Liver (tissue), 9 donors: ENCODE data around the gene OR10H3. TPM values are rescaled to one million over a fixed set of nuclear protein-coding genes. Genes with fewer than 3 reads are reported as not detected.

Source experiments
- DNase-seq: peaks from one replicate; pipeline ENCODE4 v3.0.0-alpha.2; 2017; ENCODE audit warnings: low spot score
- H3K27ac ChIP-seq, 2 donors: one replicate each; pipeline ENCODE4 v1.7.0; 2013; ENCODE audit warnings: inconsistent platforms in 2 of 2, low read length in 2 of 2, control low read depth in 1 of 2, low read depth in 1 of 2, mild to moderate bottlenecking in 1 of 2
- H3K27me3 ChIP-seq, 4 donors: one replicate each; pipeline versions ENCODE4 v1.6.1 to v1.7.0; 2013; ENCODE audit warnings: low read length in 3 of 4, inconsistent platforms in 1 of 4, mild to moderate bottlenecking in 1 of 4, moderate library complexity in 1 of 4; ENCODE audit not compliant: control insufficient read depth in 4 of 4, insufficient read depth in 4 of 4
- H3K36me3 ChIP-seq, 4 donors: one replicate each; pipeline versions ENCODE4 v1.6.1 to v1.7.0; 2013; ENCODE audit warnings: low read length in 3 of 4, mild to moderate bottlenecking in 3 of 4, low read depth in 1 of 4, moderate library complexity in 1 of 4; ENCODE audit not compliant: control insufficient read depth in 4 of 4, insufficient read depth in 3 of 4
- H3K4me1 ChIP-seq, 4 donors: one replicate each; pipeline versions ENCODE4 v1.6.1 to v1.7.0; 2013; ENCODE audit warnings: low read length in 3 of 4, mild to moderate bottlenecking in 3 of 4, moderate library complexity in 1 of 4; ENCODE audit not compliant: control insufficient read depth in 4 of 4, insufficient read depth in 4 of 4
- H3K4me3 ChIP-seq, 3 donors: one replicate each; pipeline versions ENCODE4 v1.6.1 to v1.7.0; 2013; ENCODE audit warnings: low read length in 3 of 3, control low read depth in 1 of 3, low read depth in 1 of 3, mild to moderate bottlenecking in 1 of 3
- H3K9ac ChIP-seq, 2 donors: one replicate each; pipeline ENCODE4 v1.7.0; 2013; ENCODE audit warnings: low read length in 2 of 2, mild to moderate bottlenecking in 2 of 2, moderate library complexity in 2 of 2, control low read depth in 1 of 2, low read depth in 1 of 2
- H3K9me3 ChIP-seq, 4 donors: one replicate each; pipeline versions ENCODE4 v1.6.1 to v1.7.0; 2013; ENCODE audit warnings: low read length in 3 of 4; ENCODE audit not compliant: control insufficient read depth in 4 of 4
- CTCF ChIP-seq: fragments of 150-350 bp; IDR thresholded peaks from 2 replicates; pipeline ENCODE4 v1.5.1; 2017; ENCODE audit warnings: improper control_type of control experiment, low read depth, low read length; ENCODE audit not compliant: missing input control
- EGR1 ChIP-seq, 2 donors: IDR thresholded peaks; 2 replicates each; pipeline ENCODE4 v1.6.1; 2016 to 2018; ENCODE audit warnings: antibody characterized with exemption in 2 of 2, low read depth in 2 of 2
- GABPA ChIP-seq, 2 donors: IDR thresholded peaks in 1 of 2; conservative IDR thresholded peaks in 1 of 2; 2 replicates each; pipeline ENCODE4 v1.6.1; 2016; ENCODE audit warnings: antibody characterized with exemption in 2 of 2, mild to moderate bottlenecking in 1 of 2, moderate library complexity in 1 of 2
- HNF4A ChIP-seq, 2 donors: conservative IDR thresholded peaks; 2 replicates each; pipeline ENCODE4 v1.6.1; 2016; ENCODE audit warnings: antibody characterized with exemption in 2 of 2, mild to moderate bottlenecking in 2 of 2
- HNF4G ChIP-seq: IDR thresholded peaks from 2 replicates; pipeline ENCODE4 v1.6.1; 2016; ENCODE audit warnings: antibody characterized with exemption
- JUND ChIP-seq, 2 donors: IDR thresholded peaks; 2 replicates each; pipeline ENCODE4 v1.6.1; 2016; ENCODE audit warnings: antibody characterized with exemption in 2 of 2
- MAX ChIP-seq: IDR thresholded peaks from 2 replicates; pipeline ENCODE4 v1.6.1; 2016; ENCODE audit warnings: antibody characterized with exemption
- NR2F2 ChIP-seq: IDR thresholded peaks from 2 replicates; pipeline ENCODE4 v1.6.1; 2016; ENCODE audit warnings: antibody characterized with exemption
- RAD21 ChIP-seq, 2 donors: IDR thresholded peaks; 2 replicates each; pipeline ENCODE4 v1.6.1; 2016; ENCODE audit warnings: antibody characterized with exemption in 2 of 2, mild to moderate bottlenecking in 2 of 2
- REST ChIP-seq: IDR thresholded peaks from 2 replicates; pipeline ENCODE4 v1.6.1; 2016; ENCODE audit warnings: antibody characterized with exemption, mild to moderate bottlenecking
- RXRA ChIP-seq, 2 donors: IDR thresholded peaks; 2 replicates each; pipeline ENCODE4 v1.6.1; 2017 to 2018; ENCODE audit warnings: antibody characterized with exemption in 2 of 2, mild to moderate bottlenecking in 1 of 2
- SP1 ChIP-seq: IDR thresholded peaks from 2 replicates; pipeline ENCODE4 v1.6.1; 2018; ENCODE audit warnings: antibody characterized with exemption, mild to moderate bottlenecking
- YY1 ChIP-seq: IDR thresholded peaks from 2 replicates; pipeline ENCODE4 v1.6.1; 2016; ENCODE audit warnings: antibody characterized with exemption, mild to moderate bottlenecking
- WGBS: extraction: QIAGEN DNeasy Blood & Tissue Kit; methylation state at CpG from one replicate; pipeline ENCODE4 v1.1.7; 2013; 5-methylcytosine and 5-hydroxymethylcytosine counted together
- polyA plus RNA-seq, 2 donors: library from polyadenylated mRNA; stranded (reverse) in 1 of 2; unstranded in 1 of 2; fragments of 200-250 nt in 1 of 2; fragments of >200 nt in 1 of 2; fragmentation: Nextera tagmentation in 1 of 2; extraction: Ambion mirVana in 1 of 2; gene quantifications; one replicate each; pipeline versions ENCODE4 v1.2.1 to v1.2.3, GENCODE V29; 2013 to 2015
- total RNA-seq, 2 donors: library from RNA; depleted of rRNA; stranded (reverse); fragments of >200 nt; gene quantifications; one replicate each; pipeline ENCODE4 v1.2.3, GENCODE V29; 2014
- TF ChIP-seq, protein P1 (sequence below): IDR thresholded peaks from 2 replicates; pipeline ENCODE4 v1.6.1; 2016; ENCODE audit warnings: antibody characterized with exemption
- donor health status: healthy.
- donor health status: healthy.
- donor health status: healthy.
- donor health status: healthy.
- donor health status: healthy.

OR10H3 gene
- total and polyA plus RNA-seq, 4 donors = not detected

GRCh38 chr19:15787611-15788155 lies 49.9 kb downstream of the OR10H3 start, which contains the start of gene OR10H5:
OR10H5 (plus strand) TSS chr19:15787661; CDS start chr19:15794049, 6,388 bp downstream.
- DNase-seq = no peak
- H3K4me3 ChIP-seq = no peak within 1 kb of the TSS
- 69% methylated on average over 6 of the region's 6 CpGs for WGBS

GRCh38 chr19:15788594-15789270 lies 50.9 kb downstream of the OR10H3 start:
- Histone ChIP-seq H3K4me3 (no peak overlapping the region), H3K9me3 (no peaks in the 10 kb centered on the region), H3K36me3 (no peaks in the 10 kb centered on the region), H3K27me3 (peaks cover 0 to 3% (median 0%) of the 10 kb centered on the region in 4 donors), H3K9ac (no peak overlapping the region), H3K27ac (no peak overlapping the region), H3K4me1 (peaks cover 0 to 5% (median 0%) of the 10 kb centered on the region in 4 donors)
- no peak for DNase-seq
- WGBS = 78% methylated on average over 4 of the region's 4 CpGs
- TF ChIP-seq HNF4A (conservative IDR thresholded peaks at IDR 0.05) (peak in 1 of 2 donors; percentile 20), JUND (IDR thresholded peaks at IDR 0.05) (no peak), NR2F2 (no peak), CTCF (no peak), REST (no peak)
- TF ChIP-seq, protein P1, sequence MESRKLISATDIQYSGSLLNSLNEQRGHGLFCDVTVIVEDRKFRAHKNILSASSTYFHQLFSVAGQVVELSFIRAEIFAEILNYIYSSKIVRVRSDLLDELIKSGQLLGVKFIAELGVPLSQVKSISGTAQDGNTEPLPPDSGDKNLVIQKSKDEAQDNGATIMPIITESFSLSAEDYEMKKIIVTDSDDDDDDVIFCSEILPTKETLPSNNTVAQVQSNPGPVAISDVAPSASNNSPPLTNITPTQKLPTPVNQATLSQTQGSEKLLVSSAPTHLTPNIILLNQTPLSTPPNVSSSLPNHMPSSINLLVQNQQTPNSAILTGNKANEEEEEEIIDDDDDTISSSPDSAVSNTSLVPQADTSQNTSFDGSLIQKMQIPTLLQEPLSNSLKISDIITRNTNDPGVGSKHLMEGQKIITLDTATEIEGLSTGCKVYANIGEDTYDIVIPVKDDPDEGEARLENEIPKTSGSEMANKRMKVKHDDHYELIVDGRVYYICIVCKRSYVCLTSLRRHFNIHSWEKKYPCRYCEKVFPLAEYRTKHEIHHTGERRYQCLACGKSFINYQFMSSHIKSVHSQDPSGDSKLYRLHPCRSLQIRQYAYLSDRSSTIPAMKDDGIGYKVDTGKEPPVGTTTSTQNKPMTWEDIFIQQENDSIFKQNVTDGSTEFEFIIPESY = no peak

More at GRCh38 chr19:15787611-15788155, 49.9 kb downstream of the OR10H3 start, which contains the start of gene OR10H5:
- no peak for TF ChIP-seq MAX
- TF ChIP-seq GABPA (IDR thresholded peaks at IDR 0.05 in 1 of 2, conservative IDR thresholded peaks at IDR 0.05 in 1 of 2) = no peak
- TF ChIP-seq SP1 = no peak
- no peak for TF ChIP-seq HNF4A (conservative IDR thresholded peaks at IDR 0.05)
- no peak for TF ChIP-seq EGR1 (IDR thresholded peaks at IDR 0.05; ENCODE audit: low read depth in 2 of 2)
- no peak for TF ChIP-seq YY1
- no peak for TF ChIP-seq HNF4G
- no peak for TF ChIP-seq RAD21 (IDR thresholded peaks at IDR 0.05)
- no peak for TF ChIP-seq RXRA (IDR thresholded peaks at IDR 0.05)
- TF ChIP-seq, protein P1 = no peak
- H3K27me3 ChIP-seq = peaks cover 0 to 3% (median 0%) of the 10 kb centered on the region in 4 donors
- H3K4me1 ChIP-seq = peaks cover 0 to 5% (median 0%) of the 10 kb centered on the region in 4 donors
- H3K9me3 ChIP-seq = no peaks in the 10 kb centered on the region
- H3K27ac ChIP-seq = no peak within 1 kb of the TSS
- no peaks in the 10 kb centered on the region for H3K36me3 ChIP-seq
- H3K9ac ChIP-seq = no peak within 1 kb of the TSS
